ENCODE results near the gene TFB2M.

TFB2M gene

GRCh38 chr1:246530482-246530881 is 35.6 kb downstream of the TFB2M start:
- in situ Hi-C loops (cut with MboI; ENCODE audit: low sequenced_read_pairs, unreplicated experiment) = no loop called here

DNA sequence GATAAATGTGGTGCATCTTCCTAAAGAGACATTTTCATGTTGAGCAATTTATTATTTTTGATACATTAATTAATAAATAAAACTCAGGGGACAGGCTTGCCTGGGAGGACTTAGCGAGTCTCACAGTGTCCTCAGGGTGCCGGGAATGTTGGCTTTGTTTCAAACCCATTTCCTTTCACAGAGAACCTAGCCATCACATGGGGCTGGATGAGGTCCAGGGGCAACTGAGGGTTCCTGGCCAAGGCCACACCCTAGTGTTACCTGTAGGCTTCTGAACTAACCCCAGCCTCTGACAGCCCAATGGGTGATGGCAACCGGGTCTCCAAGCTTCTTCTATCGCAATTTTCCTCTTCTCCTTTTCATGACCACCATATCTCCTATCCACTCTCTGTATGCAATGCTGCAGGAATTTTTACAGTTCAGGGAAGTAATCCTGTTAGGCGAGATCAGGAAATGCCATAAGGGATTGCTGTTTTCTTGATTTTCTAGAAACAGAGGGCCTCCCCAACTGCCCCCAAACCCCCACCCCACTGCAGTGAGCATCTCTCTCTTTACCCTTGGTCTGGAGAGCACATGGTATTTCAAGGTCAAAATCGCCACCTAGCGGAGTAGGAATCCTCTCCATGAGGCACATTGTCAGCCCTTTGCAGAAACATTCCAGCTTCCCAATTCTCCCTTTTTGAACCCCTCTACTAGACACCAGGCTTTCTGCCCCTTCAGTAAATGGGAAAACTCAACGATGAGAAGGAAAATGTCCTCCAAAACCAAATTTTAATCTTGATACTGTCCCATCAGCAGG is 36.9 kb downstream of the TFB2M start:
- DNase-seq (ENCODE audit: low spot score) = no peak
- in situ Hi-C loops (cut with MboI; ENCODE audit: low sequenced_read_pairs, unreplicated experiment) = no loop called here
- TF ChIP-seq CTCF (IDR thresholded peaks at IDR 0.05; ENCODE audit: borderline replicate concordance, control extremely low read depth, extremely low read depth, insufficient read depth, missing control alignments) = no peak

More at GRCh38 chr1:246530482-246530881, 35.6 kb downstream of the TFB2M start:
- DNase-seq (ENCODE audit: low spot score) = no peak
- no peak for TF ChIP-seq CTCF (IDR thresholded peaks at IDR 0.05; ENCODE audit: borderline replicate concordance, control extremely low read depth, extremely low read depth, insufficient read depth, missing control alignments)

DNA sequence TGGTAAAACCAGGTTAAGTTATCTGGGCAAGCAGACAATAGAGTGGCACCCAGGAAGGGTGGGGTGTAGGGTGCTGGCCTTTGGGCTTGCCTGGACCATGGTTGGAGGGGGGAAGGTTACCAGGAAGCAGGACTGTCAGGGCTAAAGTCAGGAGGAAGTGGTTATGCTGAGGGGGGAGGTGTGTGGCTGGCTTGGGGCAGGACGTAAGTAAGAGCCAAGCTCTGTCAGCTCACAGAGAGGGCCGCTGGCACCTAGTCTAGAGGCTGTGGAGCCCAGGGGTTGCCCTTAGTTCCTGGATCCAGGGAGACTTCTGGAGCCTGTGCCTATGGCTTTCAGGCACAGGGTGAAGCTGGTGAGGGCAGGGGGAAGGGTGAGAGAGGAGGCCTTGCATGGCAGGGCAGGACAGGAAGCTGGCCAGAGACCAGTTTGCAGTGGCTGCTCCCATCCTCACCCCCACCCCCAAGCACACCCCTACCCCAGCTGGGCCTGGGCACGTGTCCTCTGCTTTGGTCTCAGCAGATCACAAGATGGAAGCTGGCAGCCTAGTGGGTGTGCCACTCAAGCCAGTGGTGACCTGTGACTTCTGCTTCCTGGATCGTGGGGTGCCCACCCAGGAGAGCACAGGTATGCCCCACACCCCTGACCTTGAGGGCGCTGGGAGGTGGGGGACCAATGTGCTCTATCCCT is 38.5 kb downstream of the TFB2M start:
- no peak for TF ChIP-seq CTCF (IDR thresholded peaks at IDR 0.05; ENCODE audit: borderline replicate concordance, control extremely low read depth, extremely low read depth, insufficient read depth, missing control alignments)
- DNase-seq (ENCODE audit: low spot score) = no peak
- in situ Hi-C loops (cut with MboI; ENCODE audit: low sequenced_read_pairs, unreplicated experiment) = no loop called here

DNA sequence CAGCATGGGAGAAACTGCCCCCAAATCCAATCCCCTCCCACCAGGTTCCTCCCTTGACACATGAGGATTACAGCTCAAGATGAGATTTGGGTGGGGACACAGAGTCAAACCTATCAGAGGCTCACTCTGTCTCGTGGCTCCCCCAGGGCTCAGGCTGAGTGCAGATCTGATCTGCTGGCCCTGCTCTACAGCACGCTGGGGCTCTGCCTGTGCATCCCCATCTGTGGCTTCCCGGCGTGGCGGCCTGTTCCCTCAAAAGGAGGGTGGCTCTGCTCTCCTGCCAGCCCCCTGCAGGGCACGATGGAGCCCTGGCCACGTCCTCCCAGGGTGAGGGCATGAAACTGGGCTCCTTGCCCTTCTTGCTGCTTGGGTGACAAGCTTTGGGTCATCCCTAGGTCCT is 39.1 kb downstream of the TFB2M start:
- in situ Hi-C loops (cut with MboI; ENCODE audit: low sequenced_read_pairs, unreplicated experiment) = no loop called here
- no peak for TF ChIP-seq CTCF (IDR thresholded peaks at IDR 0.05; ENCODE audit: borderline replicate concordance, control extremely low read depth, extremely low read depth, insufficient read depth, missing control alignments)
- DNase-seq (ENCODE audit: low spot score) = no peak

GRCh38 chr1:246526380-246526779 is 39.7 kb downstream of the TFB2M start:
- in situ Hi-C loops (cut with MboI; ENCODE audit: low sequenced_read_pairs, unreplicated experiment) = no loop called here
- TF ChIP-seq CTCF (IDR thresholded peaks at IDR 0.05; ENCODE audit: borderline replicate concordance, control extremely low read depth, extremely low read depth, insufficient read depth, missing control alignments) = no peak
- DNase-seq (ENCODE audit: low spot score) = no peak

DNA sequence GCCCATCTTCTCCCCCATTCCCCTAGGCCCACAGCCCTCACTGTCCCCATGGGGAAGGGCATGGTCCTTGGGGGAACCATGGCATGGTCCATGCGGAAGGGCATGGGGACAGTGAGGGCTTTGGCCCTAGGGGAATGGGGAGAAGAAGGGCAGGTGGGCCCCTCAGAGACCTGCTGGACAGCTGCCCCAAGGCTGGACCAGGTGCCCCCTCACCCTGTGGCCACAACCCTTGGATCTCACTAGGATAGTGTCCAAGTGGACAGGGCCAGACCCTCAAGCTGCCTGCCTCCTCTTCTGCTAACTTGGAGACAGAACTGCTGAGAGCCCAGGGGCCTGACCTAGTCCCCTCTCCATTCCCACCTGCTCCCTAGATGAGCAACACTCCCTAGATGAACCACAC is 46.5 kb downstream of the TFB2M start:
- no peak for DNase-seq (ENCODE audit: low spot score)
- no peak for TF ChIP-seq CTCF (IDR thresholded peaks at IDR 0.05; ENCODE audit: borderline replicate concordance, control extremely low read depth, extremely low read depth, insufficient read depth, missing control alignments)
- in situ Hi-C loops (cut with MboI; ENCODE audit: low sequenced_read_pairs, unreplicated experiment) = no loop called here
